Body of pancreas (tissue), 4 donors: ENCODE measurements around the gene BUB1B. TPM values are rescaled to one million over a fixed set of nuclear protein-coding genes. Genes with fewer than 3 reads are reported as not detected.
"Not testable (repeated sequence)": the region's sequence is repeated elsewhere in the genome, so short reads cannot be mapped to it uniquely, and the experiment has no call there.

Source experiments
- ATAC-seq: fragments of 150-250 bp; one replicate; pipeline ENCODE4 v1.9.1; 2016
- DNase-seq, 4 donors: peaks; one replicate each; pipeline ENCODE4 v3.0.0-alpha.2; 2019
- H3K27ac ChIP-seq, 4 donors: fragments of 200-600 bp; sonication (generic); 1 replicate in 3 of 4; 2 replicates in 1 of 4; pipeline versions ENCODE4 v1.5.1 to v1.6.1; 2016 to 2019; ENCODE audit warnings: mild to moderate bottlenecking in 1 of 4, mixed read lengths in 1 of 4, moderate library complexity in 1 of 4
- H3K27me3 ChIP-seq, 2 donors: fragments of 200-600 bp; sonication (generic); one replicate each; pipeline ENCODE4 v1.6.0; 2016; ENCODE audit warnings: mild to moderate bottlenecking in 1 of 2
- H3K36me3 ChIP-seq, 2 donors: fragments of 200-600 bp; sonication (generic); replicated peaks in 1 of 2; 2 replicates each; pipeline ENCODE4 v1.5.1; 2016; ENCODE audit warnings: low read depth in 2 of 2; ENCODE audit not compliant: insufficient read depth in 1 of 2
- H3K4me1 ChIP-seq: fragments of 200-600 bp; sonication (generic); one replicate; pipeline ENCODE4 v1.6.0; 2016
- H3K4me3 ChIP-seq, 2 donors: fragments of 200-600 bp; sonication (generic); 1 replicate in 1 of 2; 2 replicates in 1 of 2; pipeline ENCODE4 v1.5.1; 2016 to 2019
- H3K9me3 ChIP-seq, 3 donors: fragments of 200-600 bp; sonication (generic); 1 replicate in 2 of 3; 2 replicates in 1 of 3; pipeline ENCODE4 v1.5.1; 2016
- CTCF ChIP-seq, 7 experiments: fragments of 450-650 bp in 4 of 7; fragments of 200-600 bp in 3 of 7; sonication (generic) in 3 of 7; IDR thresholded peaks; one replicate each; pipeline ENCODE4 v1.5.1; 2016 to 2019; ENCODE audit warnings: antibody characterized with exemption in 7 of 7
- POLR2A ChIP-seq, 3 donors: fragments of 450-650 bp; IDR thresholded peaks; one replicate each; pipeline ENCODE4 v1.6.1; 2016; ENCODE audit warnings: antibody characterized with exemption in 3 of 3, mild to moderate bottlenecking in 2 of 3
- WGBS, 2 donors: methylation state at CpG; one replicate each; pipeline ENCODE4 v1.1.5; 2017; 5-methylcytosine and 5-hydroxymethylcytosine counted together
- intact Hi-C: fragments of 100-400 bp; cut with DNase I; formaldehyde crosslinking; loops from one replicate; pipeline ENCODE4 v1.15.1; 2023
- total RNA-seq, 2 donors: library from RNA; depleted of rRNA; stranded (reverse); fragments of >200 nt; gene quantifications; one replicate each; pipeline ENCODE4 v1.1.0, GENCODE V29; 2016

Gene BUB1B
- total RNA-seq, 2 donors from 2014 or later = not detected

- no peak overlapping the region for H3K4me3 ChIP-seq
- TF ChIP-seq POLR2A (IDR thresholded peaks at IDR 0.05) (no peak), CTCF (IDR thresholded peaks at IDR 0.05) (no peak)
- H3K36me3 ChIP-seq = no peaks in the 10 kb centered on the region
- DNase-seq = no peak
- ATAC-seq = no peak
- 9 to 15% methylated on average over 2 of the region's 2 CpGs for WGBS, 2 donors
- peaks cover 9% of the 10 kb centered on the region for H3K4me1 ChIP-seq
- intact Hi-C loops = no loop called here
- H3K27me3 ChIP-seq = no peaks in the 10 kb centered on the region
- H3K9me3 ChIP-seq = no peaks in the 10 kb centered on the region
- H3K27ac ChIP-seq = no peak overlapping the region
Observed at GRCh38 chr15:40161693-40162391, 973 bp downstream of the BUB1B start.

- no peaks in the 10 kb centered on the region for H3K9me3 ChIP-seq
- ATAC-seq (no peak), DNase-seq (no peak)
- no peaks in the 10 kb centered on the region for H3K27me3 ChIP-seq
- no peak overlapping the region for H3K4me3 ChIP-seq
- WGBS, 2 donors = 69 to 84% methylated on average over 2 of the region's 2 CpGs
- no peaks in the 10 kb centered on the region for H3K36me3 ChIP-seq
- TF ChIP-seq POLR2A (IDR thresholded peaks at IDR 0.05) (no peak), CTCF (IDR thresholded peaks at IDR 0.05) (no peak)
- intact Hi-C loops = no loop called here
- no peak overlapping the region for H3K27ac ChIP-seq
- peaks cover 9% of the 10 kb centered on the region for H3K4me1 ChIP-seq
Observed at GRCh38 chr15:40162552-40162951, 1.7 kb downstream of the BUB1B start.

- no peak for ATAC-seq
- TF ChIP-seq POLR2A (IDR thresholded peaks at IDR 0.05) (no peak), CTCF (IDR thresholded peaks at IDR 0.05) (no peak)
- intact Hi-C loops = no loop called here
- H3K27me3 ChIP-seq = no peaks in the 10 kb centered on the region
- H3K36me3 ChIP-seq = no peaks in the 10 kb centered on the region
- H3K4me1 ChIP-seq = peaks cover 13% of the 10 kb centered on the region
- WGBS, 2 donors = 79% methylated on average over 12 of the region's 12 CpGs
- H3K4me3 ChIP-seq = no peak overlapping the region
- DNase-seq = no peak
- H3K27ac ChIP-seq = no peak overlapping the region
- no peaks in the 10 kb centered on the region for H3K9me3 ChIP-seq
Observed at GRCh38 chr15:40163657-40164416, 3.0 kb downstream of the BUB1B start.

- H3K4me3 ChIP-seq, H3K36me3 ChIP-seq, DNase-seq, H3K9me3 ChIP-seq, H3K4me1 ChIP-seq, H3K27ac ChIP-seq, ATAC-seq, H3K27me3 ChIP-seq, intact Hi-C loops: not testable (repeated sequence)
- 97 to 98% methylated on average over 10 of the region's 10 CpGs for WGBS, 2 donors
Observed at GRCh38 chr15:40167374-40167773, 6.5 kb downstream of the BUB1B start.

- Histone ChIP-seq H3K9me3 (no peaks in the 10 kb centered on the region), H3K27me3 (no peaks in the 10 kb centered on the region), H3K36me3 (no peaks in the 10 kb centered on the region), H3K4me3 (no peak overlapping the region), H3K4me1 (no peaks in the 10 kb centered on the region), H3K27ac (no peak overlapping the region)
- DNase-seq = no peak
- TF ChIP-seq CTCF (IDR thresholded peaks at IDR 0.05) = no peak
- no peak for TF ChIP-seq POLR2A (IDR thresholded peaks at IDR 0.05)
- intact Hi-C loops = no loop called here
- ATAC-seq = no peak
- 78 to 94% methylated on average over 3 of the region's 3 CpGs for WGBS, 2 donors
Observed at GRCh38 chr15:40175160-40175559, 14.3 kb downstream of the BUB1B start.
